ENCODE data around the gene CGNL1. TPM values are rescaled to one million over a fixed set of nuclear protein-coding genes. Genes with fewer than 3 reads are reported as not detected.

Gene CGNL1
- total RNA-seq, 2 experiments from 2014 or later = not detected

- H3K27ac Mint-ChIP-seq = no peak within 1 kb of the TSS
- H3K9me3 Mint-ChIP-seq (ENCODE audit: insufficient read depth) = no peaks in the 10 kb centered on the region
- ChIA-PET POLR2A (no interaction called here), CTCF (interaction anchor here (3.1 kb wide), 1 partner anchor 31 kb away, joined by 12 read pairs; no protein-coding TSS in a partner anchor)
- H3K4me1 Mint-ChIP-seq (ENCODE audit: low read depth) = peaks cover 4% of the 10 kb centered on the region
- peaks cover 51% of the 10 kb centered on the region for H3K27me3 Mint-ChIP-seq (ENCODE audit: low read depth)
- peak within 1 kb of the TSS; percentile 19 for H3K4me3 Mint-ChIP-seq
- peak; percentile 93 for ATAC-seq
- DNase-seq = peak; percentile 31
- no peaks in the 10 kb centered on the region for H3K36me3 Mint-ChIP-seq (ENCODE audit: low read depth)
These were observed 215.6 kb downstream of the CGNL1 start, which contains the start of gene MYZAP for GRCh38 chr15:57591822-57592367. Gene MYZAP (plus strand): TSS chr15:57591904. CDS start chr15:57592035, 131 bp downstream.

DNA sequence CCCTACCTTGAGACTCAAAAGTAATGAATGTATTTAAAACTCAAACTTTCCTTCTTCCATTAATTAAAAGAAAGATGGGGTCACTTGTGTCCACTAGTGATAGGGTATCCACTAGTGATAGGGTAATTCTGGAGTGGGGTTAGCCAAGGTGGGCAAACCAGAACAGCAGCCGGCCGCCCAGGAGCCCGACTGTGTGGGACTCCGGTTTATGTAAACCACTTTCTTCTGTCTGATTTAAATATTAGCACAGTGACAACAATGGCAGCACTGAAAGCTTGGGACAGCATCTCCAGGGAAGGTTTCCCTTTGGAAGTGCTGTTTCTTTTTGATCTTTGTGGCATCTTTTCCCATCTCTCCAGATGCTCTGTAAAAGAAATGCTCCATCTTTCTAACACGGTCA, 216.1 kb downstream of the CGNL1 start:
- H3K36me3 Mint-ChIP-seq (ENCODE audit: low read depth) = no peaks in the 10 kb centered on the region
- no peaks in the 10 kb centered on the region for H3K9me3 Mint-ChIP-seq (ENCODE audit: insufficient read depth)
- DNase-seq = no peak
- CTCF ChIA-PET = interaction anchor here (0.5 kb wide), 1 partner anchor 139 kb away, joined by 3 read pairs; no protein-coding TSS in a partner anchor
- peaks cover 49% of the 10 kb centered on the region for H3K27me3 Mint-ChIP-seq (ENCODE audit: low read depth)
- ATAC-seq = no peak
- H3K27ac Mint-ChIP-seq = no peak overlapping the region
- H3K4me3 Mint-ChIP-seq = no peak overlapping the region
- POLR2A ChIA-PET = no interaction called here
- peaks cover 4% of the 10 kb centered on the region for H3K4me1 Mint-ChIP-seq (ENCODE audit: low read depth)

GRCh38 chr15:57592836-57593420, 216.6 kb downstream of the CGNL1 start:
- H3K36me3 Mint-ChIP-seq (ENCODE audit: low read depth) = no peaks in the 10 kb centered on the region
- no peaks in the 10 kb centered on the region for H3K9me3 Mint-ChIP-seq (ENCODE audit: insufficient read depth)
- DNase-seq (no peak), ATAC-seq (no peak)
- H3K4me1 Mint-ChIP-seq (ENCODE audit: low read depth) = peaks cover 4% of the 10 kb centered on the region
- ChIA-PET POLR2A (no interaction called here), CTCF (interaction anchor here (0.5 kb wide), 1 partner anchor 139 kb away, joined by 3 read pairs; no protein-coding TSS in a partner anchor)
- H3K27me3 Mint-ChIP-seq (ENCODE audit: low read depth) = peaks cover 47% of the 10 kb centered on the region
- no peak overlapping the region for H3K4me3 Mint-ChIP-seq
- H3K27ac Mint-ChIP-seq = no peak overlapping the region

DNA sequence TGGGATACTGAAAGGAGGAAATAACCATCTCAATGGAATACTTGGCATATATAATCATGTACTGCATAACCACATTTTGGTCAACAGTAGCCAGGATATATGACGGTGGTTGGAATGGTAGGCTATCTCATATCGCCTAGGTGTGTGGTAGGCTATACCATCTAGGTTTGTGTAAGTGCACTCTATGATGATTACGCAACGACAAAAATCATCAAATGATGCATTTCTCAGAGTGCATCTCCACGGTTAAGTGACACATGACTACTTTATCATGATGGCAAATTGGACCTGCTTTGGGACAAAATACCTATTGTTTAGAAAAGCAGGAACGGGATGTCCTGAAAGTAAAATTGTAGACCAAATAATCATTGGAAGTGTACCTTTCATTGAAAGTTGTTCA, 218.2 kb downstream of the CGNL1 start:
- no peak for ATAC-seq
- no peaks in the 10 kb centered on the region for H3K36me3 Mint-ChIP-seq (ENCODE audit: low read depth)
- H3K4me1 Mint-ChIP-seq (ENCODE audit: low read depth) = peaks cover 4% of the 10 kb centered on the region
- no peak overlapping the region for H3K4me3 Mint-ChIP-seq
- CTCF ChIA-PET = no interaction called here
- POLR2A ChIA-PET = no interaction called here
- H3K27ac Mint-ChIP-seq = no peak overlapping the region
- peaks cover 43% of the 10 kb centered on the region for H3K27me3 Mint-ChIP-seq (ENCODE audit: low read depth)
- no peaks in the 10 kb centered on the region for H3K9me3 Mint-ChIP-seq (ENCODE audit: insufficient read depth)
- no peak for DNase-seq

- ATAC-seq = no peak
- peaks cover 4% of the 10 kb centered on the region for H3K4me1 Mint-ChIP-seq (ENCODE audit: low read depth)
- no peaks in the 10 kb centered on the region for H3K9me3 Mint-ChIP-seq (ENCODE audit: insufficient read depth)
- DNase-seq = no peak
- peaks cover 36% of the 10 kb centered on the region for H3K27me3 Mint-ChIP-seq (ENCODE audit: low read depth)
- ChIA-PET POLR2A (no interaction called here), CTCF (no interaction called here)
- no peak overlapping the region for H3K27ac Mint-ChIP-seq
- H3K4me3 Mint-ChIP-seq = no peak overlapping the region
- H3K36me3 Mint-ChIP-seq (ENCODE audit: low read depth) = no peaks in the 10 kb centered on the region
These were observed 218.9 kb downstream of the CGNL1 start for GRCh38 chr15:57595011-57595866.

GRCh38 chr15:57596301-57596855, 220.1 kb downstream of the CGNL1 start:
- Mint-ChIP-seq H3K27ac (no peak overlapping the region), H3K27me3 (ENCODE audit: low read depth) (peaks cover 30% of the 10 kb centered on the region), H3K9me3 (ENCODE audit: insufficient read depth) (no peaks in the 10 kb centered on the region), H3K4me1 (ENCODE audit: low read depth) (peaks cover 2% of the 10 kb centered on the region), H3K4me3 (no peak overlapping the region), H3K36me3 (ENCODE audit: low read depth) (no peaks in the 10 kb centered on the region)
- DNase-seq (no peak), ATAC-seq (no peak)
- CTCF ChIA-PET = no interaction called here
- POLR2A ChIA-PET = no interaction called here

- CTCF ChIA-PET = no interaction called here
- Mint-ChIP-seq H3K27ac (no peak overlapping the region), H3K36me3 (ENCODE audit: low read depth) (no peaks in the 10 kb centered on the region), H3K4me1 (ENCODE audit: low read depth) (no peaks in the 10 kb centered on the region), H3K4me3 (no peak overlapping the region), H3K27me3 (ENCODE audit: low read depth) (peaks cover 31% of the 10 kb centered on the region), H3K9me3 (ENCODE audit: insufficient read depth) (no peaks in the 10 kb centered on the region)
- POLR2A ChIA-PET = no interaction called here
- ATAC-seq = no peak
- DNase-seq = no peak
These were observed 220.7 kb downstream of the CGNL1 start for GRCh38 chr15:57596978-57597377.

DNA sequence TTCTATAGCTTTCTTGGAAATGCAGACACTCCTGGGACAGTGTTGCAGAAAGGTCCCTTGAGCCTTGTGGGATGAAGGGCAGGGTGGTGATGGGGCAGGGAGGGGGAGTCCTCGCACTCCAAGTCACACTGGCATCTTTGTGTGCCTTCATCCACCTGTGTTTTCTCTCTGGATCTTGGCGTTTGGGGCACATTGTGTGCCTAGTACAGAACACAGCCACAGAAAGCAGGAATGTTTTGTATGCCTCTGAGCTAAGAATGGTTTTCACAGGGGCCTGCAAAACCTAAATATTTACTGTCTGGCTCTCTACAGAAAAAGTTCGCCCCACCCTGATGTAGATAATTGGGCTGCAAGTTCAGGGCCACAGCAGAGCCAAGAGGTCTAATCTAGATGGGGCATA, 221.1 kb downstream of the CGNL1 start:
- ChIA-PET POLR2A (no interaction called here), CTCF (no interaction called here)
- H3K27me3 Mint-ChIP-seq (ENCODE audit: low read depth) = peaks cover 28% of the 10 kb centered on the region
- DNase-seq (no peak), ATAC-seq (no peak)
- H3K4me3 Mint-ChIP-seq = no peak overlapping the region
- H3K9me3 Mint-ChIP-seq (ENCODE audit: insufficient read depth) = no peaks in the 10 kb centered on the region
- H3K36me3 Mint-ChIP-seq (ENCODE audit: low read depth) = no peaks in the 10 kb centered on the region
- H3K27ac Mint-ChIP-seq = no peak overlapping the region
- no peaks in the 10 kb centered on the region for H3K4me1 Mint-ChIP-seq (ENCODE audit: low read depth)

DNA sequence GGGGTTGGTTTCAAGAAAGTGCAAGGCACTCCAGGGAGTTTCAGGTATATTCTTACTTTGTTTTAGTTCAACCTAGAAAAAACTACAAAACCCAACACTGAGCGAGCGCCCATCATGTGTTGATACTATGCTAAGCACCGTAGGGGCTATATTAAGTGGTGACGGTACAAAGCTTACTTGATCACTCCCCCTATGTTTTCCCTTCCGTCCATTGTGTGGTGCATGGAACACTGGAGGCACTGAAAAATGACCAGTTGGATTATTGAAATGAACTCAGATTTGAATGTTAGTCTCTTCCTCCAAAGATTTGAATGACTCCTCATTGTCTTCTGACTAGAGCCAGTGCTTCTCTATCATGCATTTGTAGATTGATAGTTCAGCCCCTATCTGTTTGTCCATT, 222.0 kb downstream of the CGNL1 start:
- CTCF ChIA-PET = no interaction called here
- H3K9me3 Mint-ChIP-seq (ENCODE audit: insufficient read depth) = no peaks in the 10 kb centered on the region
- DNase-seq = no peak
- H3K4me3 Mint-ChIP-seq = no peak overlapping the region
- ATAC-seq = no peak
- peaks cover 25% of the 10 kb centered on the region for H3K27me3 Mint-ChIP-seq (ENCODE audit: low read depth)
- H3K4me1 Mint-ChIP-seq (ENCODE audit: low read depth) = no peaks in the 10 kb centered on the region
- H3K36me3 Mint-ChIP-seq (ENCODE audit: low read depth) = no peaks in the 10 kb centered on the region
- H3K27ac Mint-ChIP-seq = no peak overlapping the region
- POLR2A ChIA-PET = no interaction called here

DNA sequence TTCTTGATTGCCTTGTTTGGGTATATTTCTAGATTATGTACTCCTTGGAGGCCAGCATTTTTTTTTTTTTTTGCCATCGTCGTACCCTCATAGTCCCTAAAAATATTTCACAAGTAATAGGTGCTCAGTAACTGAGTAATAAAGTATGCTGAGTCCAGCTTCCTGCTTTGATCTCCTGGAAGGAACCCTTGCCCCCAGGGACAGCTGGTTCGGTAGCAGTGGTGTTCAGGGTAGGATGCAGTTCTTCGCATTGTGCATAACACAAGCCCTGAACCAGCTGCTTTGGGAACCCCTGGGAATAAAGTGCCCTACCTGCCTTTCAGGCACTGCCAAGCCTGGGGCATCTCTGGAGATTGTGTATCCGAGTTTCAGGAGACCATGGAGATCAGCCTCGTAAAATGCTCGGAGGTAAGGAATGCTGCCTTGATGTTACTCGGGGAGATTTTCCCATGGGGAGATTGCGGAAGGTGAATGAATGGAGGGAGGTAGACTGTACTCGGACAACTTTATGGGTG, 223.0 kb downstream of the CGNL1 start:
- H3K9me3 Mint-ChIP-seq (ENCODE audit: insufficient read depth) = no peaks in the 10 kb centered on the region
- H3K4me3 Mint-ChIP-seq = no peak overlapping the region
- H3K4me1 Mint-ChIP-seq (ENCODE audit: low read depth) = no peaks in the 10 kb centered on the region
- ChIA-PET CTCF (no interaction called here), POLR2A (no interaction called here)
- H3K36me3 Mint-ChIP-seq (ENCODE audit: low read depth) = no peaks in the 10 kb centered on the region
- H3K27ac Mint-ChIP-seq = no peak overlapping the region
- ATAC-seq (no peak), DNase-seq (no peak)
- peaks cover 19% of the 10 kb centered on the region for H3K27me3 Mint-ChIP-seq (ENCODE audit: low read depth)

DNA sequence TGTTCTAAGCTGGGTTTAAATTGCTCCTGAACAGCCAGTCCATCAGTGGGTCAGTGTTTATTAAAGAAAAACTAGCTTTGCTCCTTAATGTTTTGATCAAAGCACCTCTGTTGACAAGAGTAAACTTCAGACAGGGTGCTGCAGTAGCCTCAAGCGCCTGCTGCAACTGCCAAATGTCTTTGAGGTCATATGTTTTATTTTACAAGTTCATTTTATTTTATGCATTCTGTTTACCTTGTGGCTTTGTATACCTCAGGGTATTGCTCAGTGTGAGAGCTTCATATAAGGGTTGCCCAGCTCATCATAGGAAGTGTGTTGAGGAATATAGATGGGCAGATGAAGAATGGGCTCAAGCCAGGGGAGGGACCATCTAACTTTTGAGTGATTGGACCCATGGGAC, 223.9 kb downstream of the CGNL1 start:
- Mint-ChIP-seq H3K27me3 (ENCODE audit: low read depth) (peaks cover 16% of the 10 kb centered on the region), H3K36me3 (ENCODE audit: low read depth) (no peaks in the 10 kb centered on the region), H3K9me3 (ENCODE audit: insufficient read depth) (no peaks in the 10 kb centered on the region), H3K4me3 (no peak overlapping the region), H3K27ac (no peak overlapping the region), H3K4me1 (ENCODE audit: low read depth) (no peaks in the 10 kb centered on the region)
- ChIA-PET CTCF (no interaction called here), POLR2A (no interaction called here)
- ATAC-seq (no peak), DNase-seq (no peak)

All from activated CD8-positive, alpha-beta T cell treated with anti-CD3 and anti-CD28 coated beads, Interleukin-2, amount 10 ng/mL, durations not matched to agents 7 days and 5 days (primary cell).